ENCODE data around the gene CYP2R1. TPM values are rescaled to one million over a fixed set of nuclear protein-coding genes. Genes with fewer than 3 reads are reported as not detected.

The CYP2R1 gene
- total RNA-seq (10 to 100 TPM; 11.5 to 13.3 TPM), polyA plus RNA-seq (ENCODE audit: insufficient read length in 6 of 6) (10 to 100 TPM; 26.1 to 34.8 (median 31.0) TPM)
- long read RNA-seq, donor 1, partial matches to known transcripts, result 0 of 6 reads
- long read RNA-seq, donor 1, other reads (novel, unspliced or antisense), result 0 of 6 reads
- long read RNA-seq, donor 2, partial matches to known transcripts, result 0 of 2 reads
- long read RNA-seq, donor 2, other reads (novel, unspliced or antisense), result 0 of 2 reads
- long read RNA-seq, donor 3, partial matches to known transcripts, result 0 of 2 reads
- long read RNA-seq, donor 3, other reads (novel, unspliced or antisense), result 0 of 2 reads
- long read RNA-seq, donor 4, partial matches to known transcripts, result 0 of 5 reads
- long read RNA-seq, donor 4, other reads (novel, unspliced or antisense), result 4 of 5 reads
- long read RNA-seq, donor 5, partial matches to known transcripts, result 0 of 1 reads
- long read RNA-seq, donor 5, other reads (novel, unspliced or antisense), result 0 of 1 reads
- long read RNA-seq, donor 6, partial matches to known transcripts, result 11 of 13 reads
- long read RNA-seq, donor 6, other reads (novel, unspliced or antisense), result 0 of 13 reads
- long read RNA-seq, donor 7, partial matches to known transcripts, result 0 of 1 reads
- long read RNA-seq, donor 7, other reads (novel, unspliced or antisense), result 0 of 1 reads
- long read RNA-seq, donor 8, partial matches to known transcripts, result 0 of 1 reads
- long read RNA-seq, donor 8, other reads (novel, unspliced or antisense), result 0 of 1 reads
- long read RNA-seq, donor 9, result 0 reads
- long read RNA-seq, donor 10, partial matches to known transcripts, result 0 of 13 reads
- long read RNA-seq, donor 10, other reads (novel, unspliced or antisense), result 11 of 13 reads
- long read RNA-seq, donor 11, partial matches to known transcripts, result 0 of 1 reads
- long read RNA-seq, donor 11, other reads (novel, unspliced or antisense), result 0 of 1 reads
- long read RNA-seq, donor 12, partial matches to known transcripts, result 0 of 1 reads
- long read RNA-seq, donor 12, other reads (novel, unspliced or antisense), result 0 of 1 reads

- Histone ChIP-seq H3K36me3 (no peaks in the 10 kb centered on the region), H3K4me1 (peaks cover 4 to 54% of the 10 kb centered on the region in 2 donors), H3K27me3 (no peaks in the 10 kb centered on the region), H3K27ac (peak within 1 kb of the TSS; percentile 89 to 93), H3K4me3 (peak within 1 kb of the TSS; percentile 55 to 71), H3K9me3 (no peaks in the 10 kb centered on the region)
- TF ChIP-seq, protein P1, sequence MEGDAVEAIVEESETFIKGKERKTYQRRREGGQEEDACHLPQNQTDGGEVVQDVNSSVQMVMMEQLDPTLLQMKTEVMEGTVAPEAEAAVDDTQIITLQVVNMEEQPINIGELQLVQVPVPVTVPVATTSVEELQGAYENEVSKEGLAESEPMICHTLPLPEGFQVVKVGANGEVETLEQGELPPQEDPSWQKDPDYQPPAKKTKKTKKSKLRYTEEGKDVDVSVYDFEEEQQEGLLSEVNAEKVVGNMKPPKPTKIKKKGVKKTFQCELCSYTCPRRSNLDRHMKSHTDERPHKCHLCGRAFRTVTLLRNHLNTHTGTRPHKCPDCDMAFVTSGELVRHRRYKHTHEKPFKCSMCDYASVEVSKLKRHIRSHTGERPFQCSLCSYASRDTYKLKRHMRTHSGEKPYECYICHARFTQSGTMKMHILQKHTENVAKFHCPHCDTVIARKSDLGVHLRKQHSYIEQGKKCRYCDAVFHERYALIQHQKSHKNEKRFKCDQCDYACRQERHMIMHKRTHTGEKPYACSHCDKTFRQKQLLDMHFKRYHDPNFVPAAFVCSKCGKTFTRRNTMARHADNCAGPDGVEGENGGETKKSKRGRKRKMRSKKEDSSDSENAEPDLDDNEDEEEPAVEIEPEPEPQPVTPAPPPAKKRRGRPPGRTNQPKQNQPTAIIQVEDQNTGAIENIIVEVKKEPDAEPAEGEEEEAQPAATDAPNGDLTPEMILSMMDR (IDR thresholded peaks at IDR 0.05), result peak in 1 of 2 donors; percentile 11
- intact Hi-C loops (cut with DNase I), result no loop called here
- ATAC-seq (peak; percentile 98), DNase-seq (peak; percentile 92 to 97 (median 96))
These were observed at the start of gene CYP2R1 for GRCh38 chr11:14892036-14892556. CYP2R1 (minus strand) TSS chr11:14892231; CDS start chr11:14892205, 26 bp downstream.

GRCh38 chr11:14938936-14939335, 46.9 kb upstream of the CYP2R1 start:
- intact Hi-C loops (cut with DNase I), result no loop called here
- ATAC-seq, result no peak
- H3K9me3 ChIP-seq, result no peaks in the 10 kb centered on the region

DNA sequence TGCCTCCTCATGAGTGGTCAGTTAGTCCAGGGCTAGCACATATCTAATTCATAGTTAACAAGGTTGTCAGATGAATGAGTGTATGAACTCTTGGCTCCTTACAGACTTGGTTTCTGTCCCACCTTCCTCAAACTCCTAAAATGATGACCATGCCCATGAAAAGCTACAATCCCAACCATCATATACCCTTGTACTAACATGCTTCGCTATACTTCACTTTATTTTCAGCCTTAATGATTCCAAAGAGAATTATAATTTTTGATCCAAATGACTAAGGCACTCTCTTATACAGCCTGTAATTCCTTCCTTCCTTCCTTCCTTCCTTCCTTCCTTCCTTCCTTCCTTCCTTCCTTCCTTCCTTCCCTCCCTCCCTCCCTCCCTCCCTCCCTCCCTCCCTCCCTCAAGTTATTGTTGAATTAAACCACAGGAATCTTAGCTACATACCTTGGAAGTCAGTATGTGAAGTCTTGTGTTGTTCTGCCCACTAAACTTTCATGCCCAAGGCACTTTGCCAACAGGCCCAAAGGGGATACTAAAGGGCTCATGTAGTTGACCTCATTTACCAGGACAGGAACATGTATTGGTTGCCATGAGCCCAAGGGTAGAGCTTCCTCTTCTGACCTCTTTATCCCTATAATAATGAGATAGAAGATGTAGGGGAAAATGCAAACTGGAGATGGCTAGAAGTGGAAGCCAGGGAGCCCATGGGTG, 42.8 kb upstream of the CYP2R1 start:
- Histone ChIP-seq H3K36me3 (no peaks in the 10 kb centered on the region), H3K4me1 (no peaks in the 10 kb centered on the region), H3K9me3 (no peaks in the 10 kb centered on the region), H3K27ac (no peak overlapping the region), H3K27me3 (peaks cover 0 to 5% of the 10 kb centered on the region in 2 donors), H3K4me3 (no peak overlapping the region)
- ATAC-seq (no peak), DNase-seq (no peak)
- TF ChIP-seq, protein P1 (IDR thresholded peaks at IDR 0.05), result no peak
- intact Hi-C loops (cut with DNase I), result no loop called here

More at GRCh38 chr11:14938936-14939335, 46.9 kb upstream of the CYP2R1 start:
- DNase-seq, result no peak
- TF ChIP-seq, protein P1 (IDR thresholded peaks at IDR 0.05), result no peak
- Histone ChIP-seq H3K27ac (no peak overlapping the region), H3K4me3 (no peak overlapping the region), H3K27me3 (no peaks in the 10 kb centered on the region), H3K36me3 (no peaks in the 10 kb centered on the region), H3K4me1 (no peaks in the 10 kb centered on the region)

DNA sequence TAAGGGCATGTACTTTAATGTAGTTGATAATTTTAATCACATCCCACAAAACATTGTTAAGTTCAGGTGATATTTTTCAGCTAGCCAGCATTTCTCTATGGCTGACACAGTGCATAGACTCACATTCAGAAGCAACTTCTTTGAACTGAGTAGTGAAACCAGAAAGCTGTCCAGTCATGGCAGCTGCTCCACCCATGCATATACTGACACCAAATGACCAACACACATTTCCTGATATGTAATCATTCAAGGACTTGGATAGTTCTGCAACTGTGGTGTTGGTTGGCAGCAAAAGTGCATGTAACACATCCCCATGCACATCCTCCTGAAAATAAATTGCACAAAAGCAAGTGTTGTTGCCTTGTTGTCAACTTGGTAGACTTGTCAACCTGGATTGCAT, 40.4 kb upstream of the CYP2R1 start:
- H3K27me3 ChIP-seq, result peaks cover 0 to 5% of the 10 kb centered on the region in 2 donors
- intact Hi-C loops (cut with DNase I), result no loop called here
- H3K9me3 ChIP-seq, result peaks cover 0 to 3% of the 10 kb centered on the region in 2 donors
- DNase-seq, result no peak
- no peaks in the 10 kb centered on the region for H3K36me3 ChIP-seq
- no peaks in the 10 kb centered on the region for H3K4me1 ChIP-seq
- no peak overlapping the region for H3K4me3 ChIP-seq
- ATAC-seq, result no peak
- TF ChIP-seq, protein P1 (IDR thresholded peaks at IDR 0.05), result no peak
- H3K27ac ChIP-seq, result no peak overlapping the region
